Measurements from ENCODE around the gene LENG9.
"Not testable (repeated sequence)": the region's sequence is repeated elsewhere in the genome, so short reads cannot be mapped to it uniquely, and the experiment has no call there.

The LENG9 gene

DNA sequence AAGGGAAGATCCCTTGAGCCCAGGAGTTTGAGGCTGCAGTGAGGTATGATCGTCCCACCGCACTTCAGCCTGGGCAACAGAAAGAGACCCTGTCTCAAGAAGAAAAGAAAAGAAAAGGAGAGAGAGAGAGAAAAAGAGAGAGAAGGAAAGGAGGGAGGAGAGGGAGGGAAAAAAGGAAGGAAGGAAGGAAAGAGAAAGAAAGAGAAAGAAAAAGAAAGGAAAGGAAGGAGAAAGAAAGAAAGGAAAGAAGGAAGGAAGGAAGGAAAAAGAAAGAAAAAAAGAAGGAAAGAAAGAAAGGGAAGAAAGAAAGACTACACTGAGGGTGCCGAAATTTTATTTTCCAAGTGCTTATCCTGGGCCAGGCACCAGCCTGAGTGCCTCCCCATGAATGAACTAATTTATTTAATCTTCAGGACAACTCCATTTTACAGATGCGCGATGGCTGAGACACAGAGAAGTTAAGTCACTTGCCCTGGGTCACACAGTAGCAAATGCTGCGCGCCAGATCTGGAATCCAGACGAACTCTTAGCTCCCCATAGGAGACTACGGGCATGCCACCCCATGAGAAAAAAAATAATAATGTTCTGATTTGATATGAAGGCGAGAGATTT lies 6.8 kb upstream of the LENG9 start:
- no peak overlapping the region for H3K4me2 ChIP-seq (ENCODE audit: low read depth, low read length)
- no peak overlapping the region for H3K9ac ChIP-seq (ENCODE audit: low read length)
- H3K4me3 ChIP-seq (ENCODE audit: low read length): no peak overlapping the region

DNA sequence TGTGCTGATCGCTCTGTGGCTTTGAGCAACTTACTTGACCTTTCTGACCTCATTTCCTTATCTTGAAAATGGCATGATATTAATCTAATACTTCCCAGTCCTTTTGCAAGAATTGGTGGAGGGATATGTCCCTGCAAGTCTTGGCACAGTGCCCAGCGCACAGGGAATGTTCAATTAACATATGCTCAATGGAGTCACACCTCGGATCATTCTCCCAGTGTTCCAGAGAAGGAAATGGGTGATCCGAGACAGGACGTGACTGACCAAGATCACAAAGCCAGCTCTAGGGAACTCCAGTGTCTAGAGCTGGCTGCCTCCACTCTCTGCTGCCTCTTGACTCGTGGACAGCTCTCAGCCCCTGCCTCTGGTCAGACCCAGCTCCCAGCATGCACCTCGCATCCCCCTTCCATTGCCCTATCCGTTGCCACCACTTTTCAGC lies 5.9 kb upstream of the LENG9 start:
- Histone ChIP-seq H3K27me3 (replicated peaks; ENCODE audit: insufficient read depth, low read length) (peaks cover 68% of the 10 kb centered on the region), H3F3A (ENCODE audit: insufficient read depth, low read length) (peaks cover 4% of the 10 kb centered on the region; the same call in 1 of the 2 replicates), H3K9me2 (replicated peaks; ENCODE audit: insufficient read depth, low read length) (no peaks in the 10 kb centered on the region), H3K27ac (ENCODE audit: low read length) (no peak overlapping the region), H3K36me3 (replicated peaks; ENCODE audit: insufficient read depth, low read length) (no peaks in the 10 kb centered on the region), H3K4me2 (ENCODE audit: low read depth, low read length) (no peak overlapping the region), H3K4me1 (ENCODE audit: low read length) (no peaks in the 10 kb centered on the region), H3K79me2 (ENCODE audit: low read length) (no peaks in the 10 kb centered on the region), H3K9me3 (replicated peaks; ENCODE audit: insufficient read depth, low read length) (no peaks in the 10 kb centered on the region), H3K9ac (ENCODE audit: low read length) (no peak overlapping the region), H2AFZ (ENCODE audit: low read length) (no peak overlapping the region), H4K20me1 (ENCODE audit: insufficient read depth, low read length) (no peaks in the 10 kb centered on the region), H3K4me3 (ENCODE audit: low read length) (no peak overlapping the region)
- no peak for DNase-seq
- no peak for TF ChIP-seq EZH2phosphoT487 (IDR thresholded peaks at IDR 0.05; ENCODE audit: low read length)
- TF ChIP-seq, protein P1, sequence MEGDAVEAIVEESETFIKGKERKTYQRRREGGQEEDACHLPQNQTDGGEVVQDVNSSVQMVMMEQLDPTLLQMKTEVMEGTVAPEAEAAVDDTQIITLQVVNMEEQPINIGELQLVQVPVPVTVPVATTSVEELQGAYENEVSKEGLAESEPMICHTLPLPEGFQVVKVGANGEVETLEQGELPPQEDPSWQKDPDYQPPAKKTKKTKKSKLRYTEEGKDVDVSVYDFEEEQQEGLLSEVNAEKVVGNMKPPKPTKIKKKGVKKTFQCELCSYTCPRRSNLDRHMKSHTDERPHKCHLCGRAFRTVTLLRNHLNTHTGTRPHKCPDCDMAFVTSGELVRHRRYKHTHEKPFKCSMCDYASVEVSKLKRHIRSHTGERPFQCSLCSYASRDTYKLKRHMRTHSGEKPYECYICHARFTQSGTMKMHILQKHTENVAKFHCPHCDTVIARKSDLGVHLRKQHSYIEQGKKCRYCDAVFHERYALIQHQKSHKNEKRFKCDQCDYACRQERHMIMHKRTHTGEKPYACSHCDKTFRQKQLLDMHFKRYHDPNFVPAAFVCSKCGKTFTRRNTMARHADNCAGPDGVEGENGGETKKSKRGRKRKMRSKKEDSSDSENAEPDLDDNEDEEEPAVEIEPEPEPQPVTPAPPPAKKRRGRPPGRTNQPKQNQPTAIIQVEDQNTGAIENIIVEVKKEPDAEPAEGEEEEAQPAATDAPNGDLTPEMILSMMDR (IDR thresholded peaks at IDR 0.05; ENCODE audit: low read length): no peak
- TF ChIP-seq EZH2 (optimal IDR thresholded peaks at IDR 0.05; ENCODE audit: low read depth, low read length): no peak

More for the DNA sequence above, 6.8 kb upstream of the LENG9 start:
- Histone ChIP-seq H3K9me2 (replicated peaks; ENCODE audit: insufficient read depth, low read length) (no peaks in the 10 kb centered on the region), H3K27ac (ENCODE audit: low read length) (no peak overlapping the region), H3K4me1 (ENCODE audit: low read length) (no peaks in the 10 kb centered on the region), H3K36me3 (replicated peaks; ENCODE audit: insufficient read depth, low read length) (no peaks in the 10 kb centered on the region), H2AFZ (ENCODE audit: low read length) (no peak overlapping the region), H3F3A (ENCODE audit: insufficient read depth, low read length) (no peaks in the 10 kb centered on the region), H3K27me3 (replicated peaks; ENCODE audit: insufficient read depth, low read length) (peaks cover 76% of the 10 kb centered on the region), H4K20me1 (ENCODE audit: insufficient read depth, low read length) (no peaks in the 10 kb centered on the region), H3K79me2 (ENCODE audit: low read length) (no peaks in the 10 kb centered on the region), H3K9me3 (replicated peaks; ENCODE audit: insufficient read depth, low read length) (no peaks in the 10 kb centered on the region)
- DNase-seq: no peak
- no peak for TF ChIP-seq EZH2 (optimal IDR thresholded peaks at IDR 0.05; ENCODE audit: low read depth, low read length)
- TF ChIP-seq, protein P1 (IDR thresholded peaks at IDR 0.05; ENCODE audit: low read length): no peak
- no peak for TF ChIP-seq EZH2phosphoT487 (IDR thresholded peaks at IDR 0.05; ENCODE audit: low read length)

DNA sequence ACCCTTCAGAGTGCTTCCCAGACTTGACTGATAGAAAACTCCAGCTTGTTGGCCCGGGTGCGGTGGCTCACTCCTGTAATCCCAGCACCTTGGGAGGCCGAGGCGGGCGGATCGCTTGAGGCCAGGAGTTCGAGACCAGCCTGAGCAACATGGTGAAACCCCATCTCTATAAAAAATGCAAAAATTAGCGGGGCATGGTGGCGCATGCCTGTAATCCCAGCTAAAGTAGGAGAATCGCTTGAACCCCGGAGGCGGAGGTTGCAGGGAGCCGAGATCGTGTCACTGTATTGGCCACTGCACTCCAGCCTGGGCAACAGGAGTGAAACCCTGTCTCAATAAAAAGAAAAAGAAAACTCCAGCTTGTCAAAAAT lies 2.5 kb upstream of the LENG9 start:
- H3K9me3 ChIP-seq (replicated peaks; ENCODE audit: insufficient read depth, low read length); H3K4me3 ChIP-seq (ENCODE audit: low read length); H3K4me1 ChIP-seq (ENCODE audit: low read length); H2AFZ ChIP-seq (ENCODE audit: low read length); H4K20me1 ChIP-seq (ENCODE audit: insufficient read depth, low read length); H3K27ac ChIP-seq (ENCODE audit: low read length); H3K9ac ChIP-seq (ENCODE audit: low read length); H3K79me2 ChIP-seq (ENCODE audit: low read length); DNase-seq; H3F3A ChIP-seq (ENCODE audit: insufficient read depth, low read length); H3K36me3 ChIP-seq (replicated peaks; ENCODE audit: insufficient read depth, low read length); H3K9me2 ChIP-seq (replicated peaks; ENCODE audit: insufficient read depth, low read length); H3K4me2 ChIP-seq (ENCODE audit: low read depth, low read length): not testable (repeated sequence)
- H3K27me3 ChIP-seq (replicated peaks; ENCODE audit: insufficient read depth, low read length): peaks cover 46% of the 10 kb centered on the region

DNA sequence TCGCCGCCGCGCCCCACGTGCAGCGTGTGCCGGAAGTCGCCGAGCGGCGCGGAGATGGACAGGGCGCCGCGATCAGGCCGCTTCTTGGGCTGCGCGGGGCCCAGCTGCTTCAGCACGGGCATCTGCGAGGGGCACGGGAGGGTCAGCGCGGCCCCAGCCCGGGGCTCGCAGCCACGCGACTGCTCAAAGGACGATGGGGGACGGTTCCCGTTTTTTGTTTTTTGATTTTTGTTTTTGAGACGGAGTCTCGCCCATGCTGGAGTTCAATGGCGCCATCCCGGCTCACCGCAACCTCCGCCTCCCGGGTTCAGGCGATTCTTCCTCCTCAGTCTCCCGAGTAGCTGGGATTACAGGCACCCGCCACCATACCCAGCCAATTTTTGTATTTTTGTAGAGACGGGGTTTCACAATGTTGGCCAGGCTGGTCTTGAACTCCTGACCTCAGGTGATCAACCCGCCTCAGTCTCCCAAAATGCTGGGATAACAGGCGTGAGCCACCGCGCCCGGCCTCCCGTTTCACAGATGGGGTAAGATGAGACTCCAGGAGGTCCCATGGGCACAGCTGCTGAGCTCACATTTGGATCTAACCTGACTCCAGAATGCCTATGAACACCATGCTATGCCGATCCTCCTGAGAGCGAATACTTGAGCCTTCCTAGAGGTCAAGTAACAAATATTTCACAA lies 2.0 kb upstream of the LENG9 start:
- no peak overlapping the region for H3K4me3 ChIP-seq (ENCODE audit: low read length)
- H2AFZ ChIP-seq (ENCODE audit: low read length): no peak overlapping the region
- H3K4me1 ChIP-seq (ENCODE audit: low read length): peaks cover 5% of the 10 kb centered on the region; the same call in 1 of the 2 replicates
- no peaks in the 10 kb centered on the region for H4K20me1 ChIP-seq (ENCODE audit: insufficient read depth, low read length)
- no peak for DNase-seq
- peaks cover 9% of the 10 kb centered on the region for H3F3A ChIP-seq (ENCODE audit: insufficient read depth, low read length)
- H3K9me3 ChIP-seq (replicated peaks; ENCODE audit: insufficient read depth, low read length): no peaks in the 10 kb centered on the region
- TF ChIP-seq, protein P1 (IDR thresholded peaks at IDR 0.05; ENCODE audit: low read length): no peak
- TF ChIP-seq EZH2 (optimal IDR thresholded peaks at IDR 0.05; ENCODE audit: low read depth, low read length) (no peak), EZH2phosphoT487 (IDR thresholded peaks at IDR 0.05; ENCODE audit: low read length) (no peak)
- no peak overlapping the region for H3K9ac ChIP-seq (ENCODE audit: low read length)
- no peaks in the 10 kb centered on the region for H3K9me2 ChIP-seq (replicated peaks; ENCODE audit: insufficient read depth, low read length)
- peaks cover 6% of the 10 kb centered on the region; the same call in 1 of the 2 replicates for H3K79me2 ChIP-seq (ENCODE audit: low read length)
- peaks cover 41% of the 10 kb centered on the region for H3K27me3 ChIP-seq (replicated peaks; ENCODE audit: insufficient read depth, low read length)
- no peaks in the 10 kb centered on the region for H3K36me3 ChIP-seq (replicated peaks; ENCODE audit: insufficient read depth, low read length)
- H3K27ac ChIP-seq (ENCODE audit: low read length): no peak overlapping the region
- no peak overlapping the region for H3K4me2 ChIP-seq (ENCODE audit: low read depth, low read length)

All from MM.1S (cell line).